ENCODE data around the gene MAN2B2.

GRCh38 chr4:6658597-6659075 is 83.6 kb downstream of the MAN2B2 start:
- TF ChIP-seq, protein P1, sequence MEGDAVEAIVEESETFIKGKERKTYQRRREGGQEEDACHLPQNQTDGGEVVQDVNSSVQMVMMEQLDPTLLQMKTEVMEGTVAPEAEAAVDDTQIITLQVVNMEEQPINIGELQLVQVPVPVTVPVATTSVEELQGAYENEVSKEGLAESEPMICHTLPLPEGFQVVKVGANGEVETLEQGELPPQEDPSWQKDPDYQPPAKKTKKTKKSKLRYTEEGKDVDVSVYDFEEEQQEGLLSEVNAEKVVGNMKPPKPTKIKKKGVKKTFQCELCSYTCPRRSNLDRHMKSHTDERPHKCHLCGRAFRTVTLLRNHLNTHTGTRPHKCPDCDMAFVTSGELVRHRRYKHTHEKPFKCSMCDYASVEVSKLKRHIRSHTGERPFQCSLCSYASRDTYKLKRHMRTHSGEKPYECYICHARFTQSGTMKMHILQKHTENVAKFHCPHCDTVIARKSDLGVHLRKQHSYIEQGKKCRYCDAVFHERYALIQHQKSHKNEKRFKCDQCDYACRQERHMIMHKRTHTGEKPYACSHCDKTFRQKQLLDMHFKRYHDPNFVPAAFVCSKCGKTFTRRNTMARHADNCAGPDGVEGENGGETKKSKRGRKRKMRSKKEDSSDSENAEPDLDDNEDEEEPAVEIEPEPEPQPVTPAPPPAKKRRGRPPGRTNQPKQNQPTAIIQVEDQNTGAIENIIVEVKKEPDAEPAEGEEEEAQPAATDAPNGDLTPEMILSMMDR (IDR thresholded peaks at IDR 0.05) = no peak
- TF ChIP-seq POLR2A (IDR thresholded peaks at IDR 0.05) = no peak
